SK-N-MC (cell line): Measurements from ENCODE around the gene DCLK2.

Experiments used
- EZH2 ChIP-seq: fragments of 200-600 bp; sonication (generic); IDR thresholded peaks from one replicate; pipeline ENCODE4 v1.6.1; 2017; ENCODE audit warnings: antibody characterized with exemption
- FOXP2 ChIP-seq: optimal IDR thresholded peaks from 2 replicates; pipeline ENCODE3; 2011; ENCODE audit warnings: mild to moderate bottlenecking, moderate library complexity; ENCODE audit not compliant: insufficient read depth; ENCODE audit errors: extremely low read length, control extremely low read depth
- POLR2AphosphoS5 ChIP-seq: IDR thresholded peaks from 2 replicates; pipeline ENCODE4 v1.6.1; 2012; ENCODE audit warnings: mild to moderate bottlenecking, low read depth, low read length, borderline replicate concordance

- TF ChIP-seq POLR2AphosphoS5 = no peak
- no peak for TF ChIP-seq EZH2
- TF ChIP-seq FOXP2 = no peak
Observed at GRCh38 chr4:150178161-150178560, 99.9 kb downstream of the DCLK2 start.
